ENCODE data around the gene TIMP4.

The TIMP4 gene

GRCh38 chr3:12147049-12147780 is 11.5 kb downstream of the TIMP4 start:
- no peak for DNase-seq

GRCh38 chr3:12143949-12144504 is 14.7 kb downstream of the TIMP4 start:
- peak; percentile 4 for DNase-seq

DNA sequence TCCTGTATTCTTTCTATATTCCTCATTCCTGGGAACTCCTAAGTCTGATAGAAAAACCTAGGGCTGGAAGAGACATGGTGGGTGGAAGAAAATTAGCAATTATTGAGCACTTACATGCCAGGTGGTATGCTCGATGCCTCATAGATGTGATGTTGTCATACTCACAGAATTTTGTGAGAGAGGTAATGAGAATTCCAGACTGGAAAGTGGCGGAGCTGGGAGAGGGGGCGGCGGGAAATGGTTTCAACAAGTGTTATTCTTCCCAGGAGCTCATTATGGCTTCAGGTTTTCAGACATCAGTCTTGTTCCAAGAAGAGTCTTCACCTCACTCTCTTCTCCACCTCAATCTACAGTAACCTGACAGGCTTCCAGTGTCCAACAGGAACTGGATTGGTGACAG is 16.2 kb downstream of the TIMP4 start:
- DNase-seq: no peak

- no peak for DNase-seq
These were observed 17.4 kb downstream of the TIMP4 start for GRCh38 chr3:12141350-12141749.

- DNase-seq: no peak
These were observed 19.6 kb downstream of the TIMP4 start for GRCh38 chr3:12139111-12139511.

- DNase-seq: no peak
These were observed 20.7 kb downstream of the TIMP4 start for GRCh38 chr3:12138044-12138443.

- no peak for DNase-seq
These were observed 22.3 kb downstream of the TIMP4 start for GRCh38 chr3:12136371-12136770.

GRCh38 chr3:12135029-12135657 is 23.6 kb downstream of the TIMP4 start:
- peak; percentile 37 for DNase-seq

GRCh38 chr3:12132881-12133280 is 25.8 kb downstream of the TIMP4 start:
- no peak for DNase-seq

- no peak for DNase-seq
These were observed 27.2 kb downstream of the TIMP4 start for GRCh38 chr3:12131351-12132090.

- DNase-seq: no peak
These were observed 31.3 kb downstream of the TIMP4 start for GRCh38 chr3:12127391-12127790.

DNA sequence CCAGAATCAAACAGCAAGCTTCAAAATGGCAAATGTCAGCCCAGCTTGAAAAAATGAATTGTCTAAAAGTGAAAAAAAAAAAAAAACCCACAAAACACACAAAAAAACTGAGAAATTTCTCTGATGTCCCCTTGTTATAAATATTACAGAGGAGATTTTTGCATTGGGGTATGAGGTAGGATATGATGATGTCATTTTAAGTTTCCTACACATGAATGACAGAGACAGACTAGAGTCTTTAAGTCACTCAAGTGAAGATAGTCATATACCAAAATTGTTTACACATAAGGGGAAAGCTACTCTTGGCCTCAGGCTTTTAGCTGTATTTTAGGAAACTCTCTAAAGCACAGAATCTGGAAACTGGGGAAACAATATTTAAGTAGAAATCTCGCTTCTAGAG is 32.9 kb downstream of the TIMP4 start:
- DNase-seq: no peak

- DNase-seq: no peak
These were observed 37.2 kb downstream of the TIMP4 start for GRCh38 chr3:12121466-12121865.

DNA sequence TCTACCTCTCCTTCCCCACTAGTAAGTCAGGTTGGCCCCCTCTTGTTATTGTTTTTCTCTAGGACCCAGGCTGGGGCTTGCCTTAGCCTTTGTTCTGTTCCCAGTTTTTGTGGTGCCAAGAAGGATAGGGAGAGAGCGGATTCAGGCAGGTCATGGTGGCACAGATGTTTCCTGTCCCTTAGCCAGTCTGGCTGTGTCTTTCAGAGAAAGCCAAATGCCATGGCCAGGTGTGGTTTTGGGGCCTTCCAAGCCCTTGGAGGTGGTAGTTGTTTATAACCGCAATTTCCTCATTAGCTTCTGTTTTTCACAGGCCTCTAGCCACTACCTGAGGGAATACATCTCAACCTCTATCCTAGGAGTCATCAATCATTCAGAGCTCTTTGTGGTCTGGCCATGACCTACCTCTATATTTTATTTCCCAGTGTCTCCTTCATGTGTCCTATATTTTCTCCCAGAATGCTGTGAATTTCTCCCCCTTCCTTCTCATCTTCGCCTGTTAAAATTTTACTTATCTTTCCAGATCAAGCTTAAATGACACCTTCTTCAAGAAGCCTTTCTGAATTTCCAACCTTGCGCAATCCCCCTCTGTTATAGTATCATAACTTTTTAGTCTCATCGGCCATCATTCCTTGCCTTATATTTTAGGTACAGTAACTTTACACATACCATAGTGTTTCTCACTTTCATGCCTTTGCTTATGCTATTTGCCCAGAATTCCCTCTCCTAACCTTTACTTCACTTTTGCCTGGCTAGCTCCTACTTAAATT is 38.2 kb downstream of the TIMP4 start:
- DNase-seq: no peak

DNA sequence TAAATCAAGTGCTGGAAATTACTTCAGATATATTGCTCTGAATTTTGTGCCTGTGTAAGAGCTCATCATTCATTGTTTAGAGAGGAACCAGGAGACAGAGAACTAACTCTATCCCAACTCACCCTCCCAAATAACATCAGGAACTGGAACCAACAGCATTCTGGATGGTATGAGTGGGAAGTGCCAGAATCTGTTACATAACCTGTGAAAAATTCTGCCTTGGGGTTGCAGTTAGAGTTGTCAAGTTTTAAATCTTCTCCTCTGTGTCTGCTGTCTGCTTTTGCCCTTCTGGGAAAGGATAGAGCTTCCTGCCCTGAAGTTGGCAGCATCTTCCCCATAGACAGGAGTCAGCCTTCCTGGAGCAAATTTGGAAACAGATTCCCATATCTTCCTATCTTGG is 41.2 kb downstream of the TIMP4 start:
- no peak for DNase-seq

GRCh38 chr3:12116870-12117269 is 41.8 kb downstream of the TIMP4 start:
- no peak for DNase-seq

- no peak for DNase-seq
These were observed 42.9 kb downstream of the TIMP4 start for GRCh38 chr3:12115849-12116248.

DNA sequence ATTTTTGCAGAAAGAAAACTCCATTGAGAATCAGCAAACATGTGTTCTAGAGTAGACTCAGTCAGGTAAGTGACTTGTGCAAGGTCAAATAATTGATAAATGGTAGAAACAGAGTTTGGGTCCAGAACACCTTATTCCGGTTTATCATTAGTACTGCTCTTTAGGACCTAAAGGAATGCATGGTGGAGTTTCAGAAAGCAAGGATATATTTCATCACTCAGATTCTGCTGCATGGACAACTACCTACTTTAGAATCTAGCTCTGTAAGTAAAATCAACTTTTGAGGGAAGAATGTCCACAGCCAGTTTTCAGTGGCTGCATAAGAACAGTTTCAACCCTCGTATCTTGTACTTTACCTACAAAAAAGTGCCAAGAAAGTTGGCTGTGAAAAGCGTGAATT is 43.6 kb downstream of the TIMP4 start:
- DNase-seq: no peak

- DNase-seq: no peak
These were observed 44.5 kb downstream of the TIMP4 start for GRCh38 chr3:12114251-12114650.

DNA sequence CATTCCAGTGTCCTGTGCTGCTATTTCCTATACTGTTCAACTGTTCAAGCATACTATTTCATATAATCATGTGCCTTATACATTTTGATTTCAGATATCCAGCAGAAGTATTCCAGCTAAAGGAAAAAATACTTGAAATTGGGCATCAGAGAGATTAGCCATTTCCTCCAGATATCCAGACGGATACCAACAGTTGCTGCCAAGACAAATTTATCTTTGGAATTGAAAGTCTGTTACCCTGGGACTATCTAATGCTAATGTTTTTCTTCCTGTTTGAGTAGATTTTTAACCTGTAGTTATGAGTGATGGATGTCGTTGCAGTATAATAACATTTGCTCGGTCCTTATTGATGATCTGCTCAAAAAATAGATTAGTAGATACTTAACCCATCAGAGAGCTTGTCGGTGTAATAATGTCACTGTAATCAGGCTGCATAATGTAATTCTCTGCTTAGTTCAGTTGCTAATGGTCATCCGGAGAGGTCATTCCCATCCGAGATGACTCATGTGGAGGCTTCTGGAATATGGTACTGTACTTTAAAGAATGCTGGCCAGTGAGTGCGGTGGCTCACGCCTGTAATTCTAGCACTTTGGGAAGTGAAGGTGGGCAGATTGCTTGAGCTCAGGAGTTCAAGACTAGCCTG is 51.5 kb downstream of the TIMP4 start:
- DNase-seq: no peak
